Panc1 (cell line): ENCODE data around the gene SNX7. TPM values are rescaled to one million over a fixed set of nuclear protein-coding genes. Genes with fewer than 3 reads are reported as not detected.

Source experiments
- ATAC-seq: fragments of 200-7000 bp; cut with Tn5 transposase; 2 replicates; pipeline ENCODE4 v1.9.1; 2020; ENCODE audit warnings: mild to moderate bottlenecking, moderate library complexity
- BruUV-seq: library from RNA; stranded (reverse); fragments of 400-500 nt; replicated peaks from 2 replicates; lab custom pipeline; 2021; lab: Mats Ljungman, UMichigan
- CTCF ChIA-PET: fragments of 300-600 bp; sonication (Branson Sonifier 250); formaldehyde crosslinking; loops from one replicate; lab custom pipeline; 2022; ENCODE audit warnings: antibody characterized with exemption; lab: Charles Lee
- POLR2A ChIA-PET: fragments of 300-600 bp; sonication (Branson Sonifier 250); formaldehyde crosslinking; loops from one replicate; lab custom pipeline; 2022; ENCODE audit warnings: antibody characterized with exemption; lab: Charles Lee
- DNase-seq: peaks from one replicate; pipeline ENCODE4 v3.0.0-alpha.2; 2010; ENCODE audit warnings: low read depth, low spot score
- H3K27ac ChIP-seq: 2 replicates; pipeline ENCODE4 v1.5.1; 2011; ENCODE audit warnings: mild to moderate bottlenecking, low read length, inconsistent platforms
- H3K27me3 ChIP-seq: fragments of 200-500 bp; sonication (Bioruptor generic); 2 replicates; pipeline ENCODE4 v1.6.0; 2014; ENCODE audit warnings: low read length, inconsistent platforms; ENCODE audit not compliant: control insufficient read depth, insufficient read depth
- H3K36me3 ChIP-seq: fragments of 200-500 bp; sonication (Bioruptor generic); 2 replicates; pipeline ENCODE4 v1.5.1; 2014; ENCODE audit warnings: inconsistent platforms, mild to moderate bottlenecking, low read length, moderate library complexity; ENCODE audit not compliant: control insufficient read depth, insufficient read depth
- H3K4me1 ChIP-seq: 2 replicates; pipeline ENCODE4 v1.5.1; 2011; ENCODE audit warnings: inconsistent platforms, mild to moderate bottlenecking, low read length, moderate library complexity; ENCODE audit not compliant: control insufficient read depth, insufficient read depth
- H3K4me3 ChIP-seq, 2 experiments: 2 replicates each; pipeline ENCODE4 v1.5.1; 2011 to 2012; ENCODE audit warnings: low read depth in 2 of 2, low read length in 2 of 2, mild to moderate bottlenecking in 2 of 2, inconsistent platforms in 1 of 2, moderate library complexity in 1 of 2
- H3K9me3 ChIP-seq: fragments of 200-500 bp; sonication (Bioruptor generic); 2 replicates; pipeline ENCODE4 v1.5.1; 2014; ENCODE audit warnings: low read depth, mild to moderate bottlenecking, inconsistent platforms, low read length, moderate library complexity; ENCODE audit not compliant: control insufficient read depth, insufficient read depth
- CTCF ChIP-seq: fragments of 450-650 bp; IDR thresholded peaks from 2 replicates; pipeline ENCODE4 v1.5.1; 2017; ENCODE audit warnings: mild to moderate bottlenecking
- POLR2AphosphoS5 ChIP-seq: IDR thresholded peaks from 2 replicates; pipeline ENCODE4 v1.6.1; 2012; ENCODE audit warnings: mild to moderate bottlenecking, low read depth, low read length, moderate library complexity
- REST ChIP-seq, 2 experiments: IDR thresholded peaks; 2 replicates each; pipeline ENCODE4 v1.6.1; 2011 to 2012; ENCODE audit warnings: low read depth in 2 of 2, control low read depth in 1 of 2, low read length in 1 of 2, mild to moderate bottlenecking in 1 of 2, moderate library complexity in 1 of 2; ENCODE audit not compliant: insufficient read depth in 1 of 2
- SIN3A ChIP-seq: IDR thresholded peaks from 2 replicates; pipeline ENCODE4 v1.6.1; 2012; ENCODE audit warnings: low read depth, mild to moderate bottlenecking, low read length, moderate library complexity, borderline replicate concordance; ENCODE audit not compliant: insufficient read depth
- TCF7L2 ChIP-seq: IDR thresholded peaks from 2 replicates; pipeline ENCODE4 v1.6.1; 2011; ENCODE audit warnings: mild to moderate bottlenecking, low read depth, low read length, inconsistent platforms
- in situ Hi-C: cut with HindIII; loops from 2 replicates; pipeline ENCODE4 v1.10.0; 2016; ENCODE audit warnings: low sequenced_read_pairs, low pct_unique_long_range_greater_than_20kb
- intact Hi-C: fragments of 100-400 bp; cut with micrococcal nuclease; formaldehyde crosslinking; loops from one replicate; pipeline ENCODE4 v1.10.0; 2022; ENCODE audit not compliant: unreplicated experiment
- total RNA-seq: library from RNA; stranded (reverse); gene quantifications from one replicate; pipeline ENCODE4 v1.2.1, GENCODE V29; 2021; ENCODE audit not compliant: unreplicated experiment

The SNX7 gene
- total RNA-seq, 1 experiment from 2014 or later: 37.4 TPM

- TF ChIP-seq CTCF (peak; percentile 75), SIN3A (no peak), TCF7L2 (no peak), REST (IDR thresholded peaks at IDR 0.05; ENCODE audit: insufficient read depth in 1 of 2, low read depth in 2 of 2, low read length in 1 of 2) (no peak), POLR2AphosphoS5 (no peak)
- CTCF ChIA-PET: interaction anchor here (0.8 kb wide), 1 partner anchor 686 kb away, joined by 3 read pairs; no protein-coding TSS in a partner anchor
- Histone ChIP-seq H3K36me3 (no peaks in the 10 kb centered on the region), H3K4me1 (no peaks in the 10 kb centered on the region), H3K4me3 (no peak overlapping the region), H3K9me3 (no peaks in the 10 kb centered on the region), H3K27me3 (no peaks in the 10 kb centered on the region), H3K27ac (no peak overlapping the region)
- POLR2A ChIA-PET: no interaction called here
- BruUV-seq: no TSS peak
- DNase-seq (peak; percentile 30), ATAC-seq (peak; percentile 80)
- intact Hi-C loops (loop anchor here (10.0 kb wide), 1 partner anchor 910 kb away; no protein-coding TSS in a partner anchor), in situ Hi-C loops (no loop called here)
Measured at GRCh38 chr1:98794196-98794886, 132.8 kb downstream of the SNX7 start.

- Histone ChIP-seq H3K4me3 (no peak overlapping the region), H3K27ac (no peak overlapping the region), H3K27me3 (no peaks in the 10 kb centered on the region), H3K9me3 (no peaks in the 10 kb centered on the region), H3K36me3 (no peaks in the 10 kb centered on the region), H3K4me1 (no peaks in the 10 kb centered on the region)
- ATAC-seq: no peak
- BruUV-seq: no TSS peak
- TF ChIP-seq SIN3A (no peak), TCF7L2 (no peak), REST (IDR thresholded peaks at IDR 0.05; ENCODE audit: insufficient read depth in 1 of 2, low read depth in 2 of 2, low read length in 1 of 2) (no peak), CTCF (no peak), POLR2AphosphoS5 (no peak)
- DNase-seq: no peak
- intact Hi-C loops (loop anchor here (10.0 kb wide), 1 partner anchor 909 kb away; no protein-coding TSS in a partner anchor), in situ Hi-C loops (no loop called here)
- ChIA-PET CTCF (interaction anchor here (0.5 kb wide), 1 partner anchor 937 kb away, joined by 4 read pairs; no protein-coding TSS in a partner anchor), POLR2A (no interaction called here)
Measured at GRCh38 chr1:98796049-98796448, 134.5 kb downstream of the SNX7 start.
